Lung (tissue), 16 donors: ENCODE data around the gene CASQ2. TPM values are rescaled to one million over a fixed set of nuclear protein-coding genes. Genes with fewer than 3 reads are reported as not detected.

Source experiments
- ATAC-seq: fragments of 200-7000 bp; cut with Tn5 transposase; one replicate; pipeline ENCODE4 v1.9.1; 2020; ENCODE audit warnings: moderate number of reproducible peaks; ENCODE audit not compliant: insufficient read depth, low FRiP score
- DNase-seq, 3 donors: peaks; one replicate each; pipeline ENCODE4 v3.0.0-alpha.2; 2013 to 2017
- H3K27ac ChIP-seq, 2 donors: one replicate each; pipeline ENCODE4 v1.5.1; 2013; ENCODE audit warnings: mild to moderate bottlenecking in 2 of 2, moderate library complexity in 2 of 2, control low read depth in 1 of 2, inconsistent platforms in 1 of 2, low read depth in 1 of 2, low read length in 1 of 2
- H3K27me3 ChIP-seq, 3 donors: one replicate each; pipeline ENCODE4 v1.5.1; 2013; ENCODE audit warnings: low read length in 2 of 3; ENCODE audit not compliant: control insufficient read depth in 3 of 3, insufficient read depth in 3 of 3
- H3K36me3 ChIP-seq, 4 donors: one replicate each; pipeline ENCODE4 v1.5.1; 2013; ENCODE audit warnings: low read length in 4 of 4, mild to moderate bottlenecking in 1 of 4, moderate library complexity in 1 of 4; ENCODE audit not compliant: control insufficient read depth in 4 of 4, insufficient read depth in 4 of 4
- H3K4me1 ChIP-seq, 5 donors: one replicate each; pipeline ENCODE4 v1.5.1; 2013; ENCODE audit warnings: low read length in 5 of 5, mild to moderate bottlenecking in 2 of 5, moderate library complexity in 1 of 5; ENCODE audit not compliant: control insufficient read depth in 5 of 5, insufficient read depth in 5 of 5
- H3K4me3 ChIP-seq: one replicate; pipeline ENCODE4 v1.5.1; 2013; ENCODE audit warnings: mild to moderate bottlenecking, control low read depth, moderate library complexity
- H3K9ac ChIP-seq, 2 donors: one replicate each; pipeline ENCODE4 v1.5.1; 2013; ENCODE audit warnings: low read length in 2 of 2, control low read depth in 1 of 2; ENCODE audit not compliant: insufficient read depth in 1 of 2
- H3K9me3 ChIP-seq, 4 donors: one replicate each; pipeline ENCODE4 v1.5.1; 2013; ENCODE audit warnings: low read length in 3 of 4, mild to moderate bottlenecking in 1 of 4, moderate library complexity in 1 of 4; ENCODE audit not compliant: control insufficient read depth in 4 of 4, insufficient read depth in 3 of 4
- WGBS, 2 donors: extraction: QIAGEN DNeasy Blood & Tissue Kit; methylation state at CpG; one replicate each; pipeline ENCODE4 v1.1.7; 2013; 5-methylcytosine and 5-hydroxymethylcytosine counted together
- long read RNA-seq, 5 donors: transcript quantifications; one replicate each; lab custom pipeline, GENCODE V29; 2026
- polyA plus RNA-seq, 2 donors: library from polyadenylated mRNA; stranded (reverse); fragments of 200-250 nt; gene quantifications; one replicate each; pipeline ENCODE4 v1.2.1, GENCODE V29; 2013
- total RNA-seq, 2 donors: library from RNA; depleted of rRNA in 1 of 2; stranded (reverse); fragments of >200 nt in 1 of 2; gene quantifications; one replicate each; pipeline ENCODE4 v1.2.1, GENCODE V29; 2014 to 2021
- TF ChIP-seq, protein P1 (sequence below): IDR thresholded peaks from 2 replicates; pipeline ENCODE4 v1.5.1; 2012; ENCODE audit warnings: mild to moderate bottlenecking; ENCODE audit errors: control extremely low read depth, extremely low read depth
- donor health status: control.
- donor health status: control.
- donor health status: Bipolar disorder and iron deficiency.
- donor health status: healthy.
- donor health status: DM: yes; HTN: yes; CAD: no.

Gene CASQ2
- total RNA-seq (1 to 10 TPM; 1.0 to 3.4 TPM), polyA plus RNA-seq (1 to 10 TPM in 1 of 2 donors, under 1 TPM in 1; 0.50 to 1.9 TPM)
- long read RNA-seq, donor 1 = 0 reads
- long read RNA-seq, donor 2 = 0 reads
- long read RNA-seq, donor 3, partial matches to known transcripts = 0 of 1 reads
- long read RNA-seq, donor 3, other reads (novel, unspliced or antisense) = 0 of 1 reads
- long read RNA-seq, donor 4 = 0 reads
- long read RNA-seq, donor 5 = 0 reads

DNA sequence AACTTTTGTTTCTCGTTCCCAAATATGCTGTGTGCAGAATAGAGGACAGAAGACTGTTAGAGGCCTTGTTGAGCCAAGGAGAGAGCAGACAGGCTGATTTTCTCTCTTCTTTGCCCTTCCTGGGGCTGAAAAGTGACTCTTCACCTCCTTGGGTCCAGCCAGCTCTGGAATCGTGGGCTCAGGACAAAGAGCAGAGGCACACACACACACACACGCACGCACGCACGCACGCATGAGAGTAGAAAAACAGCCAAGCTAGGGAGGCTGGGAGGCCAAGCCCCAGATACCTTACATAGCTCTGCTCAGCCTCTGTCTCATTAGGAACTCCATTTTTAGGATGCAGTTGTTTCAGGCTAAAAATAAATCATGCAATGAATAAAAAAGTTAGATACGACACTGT lies at the start of gene CASQ2:
Gene CASQ2, minus strand, starts transcription at position 166 of the 400 bp plus-strand sequence. CDS start 173 bp downstream, outside the sequence.
- Histone ChIP-seq H3K9ac (no peak within 1 kb of the TSS), H3K27me3 (peaks cover 0 to 2% (median 0%) of the 10 kb centered on the region in 3 donors), H3K9me3 (peaks cover 0 to under 1% (median 0%) of the 10 kb centered on the region in 4 donors), H3K4me1 (peaks cover 0 to 6% (median 2%) of the 10 kb centered on the region in 5 donors), H3K27ac (peak within 1 kb of the TSS in 1 of 2 donors; percentile 89), H3K36me3 (no peaks in the 10 kb centered on the region), H3K4me3 (no peak within 1 kb of the TSS)
- ATAC-seq (no peak), DNase-seq (no peak)
- WGBS, 2 donors = 74 to 92% methylated on average over 8 of the region's 8 CpGs
- TF ChIP-seq, protein P1, sequence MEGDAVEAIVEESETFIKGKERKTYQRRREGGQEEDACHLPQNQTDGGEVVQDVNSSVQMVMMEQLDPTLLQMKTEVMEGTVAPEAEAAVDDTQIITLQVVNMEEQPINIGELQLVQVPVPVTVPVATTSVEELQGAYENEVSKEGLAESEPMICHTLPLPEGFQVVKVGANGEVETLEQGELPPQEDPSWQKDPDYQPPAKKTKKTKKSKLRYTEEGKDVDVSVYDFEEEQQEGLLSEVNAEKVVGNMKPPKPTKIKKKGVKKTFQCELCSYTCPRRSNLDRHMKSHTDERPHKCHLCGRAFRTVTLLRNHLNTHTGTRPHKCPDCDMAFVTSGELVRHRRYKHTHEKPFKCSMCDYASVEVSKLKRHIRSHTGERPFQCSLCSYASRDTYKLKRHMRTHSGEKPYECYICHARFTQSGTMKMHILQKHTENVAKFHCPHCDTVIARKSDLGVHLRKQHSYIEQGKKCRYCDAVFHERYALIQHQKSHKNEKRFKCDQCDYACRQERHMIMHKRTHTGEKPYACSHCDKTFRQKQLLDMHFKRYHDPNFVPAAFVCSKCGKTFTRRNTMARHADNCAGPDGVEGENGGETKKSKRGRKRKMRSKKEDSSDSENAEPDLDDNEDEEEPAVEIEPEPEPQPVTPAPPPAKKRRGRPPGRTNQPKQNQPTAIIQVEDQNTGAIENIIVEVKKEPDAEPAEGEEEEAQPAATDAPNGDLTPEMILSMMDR = no peak

DNA sequence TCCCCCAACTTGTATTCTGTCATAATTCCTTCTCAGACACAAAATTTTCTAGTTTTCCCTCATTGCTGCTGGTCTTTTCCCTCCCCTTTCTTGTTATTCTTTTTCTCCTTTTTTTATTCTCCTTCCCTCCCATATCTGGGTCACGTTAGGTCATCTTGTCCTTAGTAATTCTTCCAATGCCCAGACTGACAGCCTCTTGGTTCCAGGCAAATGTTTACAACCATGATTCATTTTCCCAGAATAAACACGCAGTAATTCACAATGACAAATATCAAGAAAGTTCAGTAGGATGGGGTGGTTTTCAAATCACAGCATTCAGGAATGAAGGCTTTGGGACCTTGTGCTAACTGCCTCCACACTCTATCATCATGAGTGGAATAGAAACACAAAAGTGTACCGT lies 47.2 kb upstream of the CASQ2 start:
- Histone ChIP-seq H3K4me1 (peaks cover 0 to 5% (median 0%) of the 10 kb centered on the region in 5 donors), H3K27me3 (no peaks in the 10 kb centered on the region), H3K9me3 (peaks cover 0 to 1% (median 0%) of the 10 kb centered on the region in 4 donors), H3K27ac (no peak overlapping the region), H3K4me3 (no peak overlapping the region), H3K9ac (no peak overlapping the region), H3K36me3 (no peaks in the 10 kb centered on the region)
- DNase-seq (no peak), ATAC-seq (no peak)
- TF ChIP-seq, protein P1 = no peak
- WGBS, 2 donors = 51 to 80% methylated on average over 3 of the region's 3 CpGs

DNA sequence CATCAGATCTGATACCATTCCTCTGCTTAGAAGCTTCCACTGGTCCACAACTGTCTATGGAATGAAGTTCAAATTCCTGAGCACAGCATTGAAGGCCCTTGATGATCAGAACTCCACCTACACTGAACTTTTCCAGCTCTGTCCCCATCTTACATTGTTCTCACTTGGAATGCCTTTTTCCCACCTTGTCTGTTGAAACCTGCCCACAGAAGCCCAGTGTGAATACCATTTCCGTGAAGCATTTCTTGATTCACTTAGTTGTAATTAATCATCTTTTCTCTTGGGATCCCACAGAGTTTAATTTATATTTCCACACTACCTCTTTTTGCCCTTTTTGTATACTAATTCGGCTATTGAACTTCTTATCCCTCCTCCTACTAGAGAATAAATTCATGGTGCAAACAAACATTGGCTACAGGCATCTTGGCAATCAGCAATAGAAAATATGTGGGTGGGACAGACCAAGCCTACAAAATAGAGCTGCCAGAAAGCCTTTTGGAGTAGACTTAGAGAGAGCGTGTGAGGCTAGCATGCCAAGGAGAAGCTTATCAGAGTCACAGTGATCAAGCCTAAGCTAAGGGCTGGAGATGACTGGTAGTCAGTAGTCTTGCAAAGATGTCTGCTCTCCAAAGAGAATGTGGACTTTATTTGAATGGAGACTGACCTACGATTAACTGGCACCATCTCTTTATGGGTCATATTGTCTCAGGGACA lies 46.3 kb upstream of the CASQ2 start:
- Histone ChIP-seq H3K9me3 (peaks cover 0 to 1% (median 0%) of the 10 kb centered on the region in 4 donors), H3K4me3 (no peak overlapping the region), H3K9ac (no peak overlapping the region), H3K36me3 (no peaks in the 10 kb centered on the region), H3K4me1 (peaks cover 0 to 8% (median 0%) of the 10 kb centered on the region in 5 donors), H3K27ac (no peak overlapping the region), H3K27me3 (no peaks in the 10 kb centered on the region)
- WGBS, 2 donors = 60 to 86% methylated on average over 4 of the region's 4 CpGs
- ATAC-seq (no peak), DNase-seq (no peak)
- TF ChIP-seq, protein P1 = no peak
